ENCODE data around the gene CCDC69. TPM values are rescaled to one million over a fixed set of nuclear protein-coding genes. Genes with fewer than 3 reads are reported as not detected.
A peak's percentile ranks its signal among the peaks of the same experiment; 100 is the strongest.
"Not testable (repeated sequence)": the region's sequence is repeated elsewhere in the genome, so short reads cannot be mapped to it uniquely, and the experiment has no call there.

CCDC69 gene
- total RNA-seq, 1 donor from 2014 or later: 109 TPM

DNA sequence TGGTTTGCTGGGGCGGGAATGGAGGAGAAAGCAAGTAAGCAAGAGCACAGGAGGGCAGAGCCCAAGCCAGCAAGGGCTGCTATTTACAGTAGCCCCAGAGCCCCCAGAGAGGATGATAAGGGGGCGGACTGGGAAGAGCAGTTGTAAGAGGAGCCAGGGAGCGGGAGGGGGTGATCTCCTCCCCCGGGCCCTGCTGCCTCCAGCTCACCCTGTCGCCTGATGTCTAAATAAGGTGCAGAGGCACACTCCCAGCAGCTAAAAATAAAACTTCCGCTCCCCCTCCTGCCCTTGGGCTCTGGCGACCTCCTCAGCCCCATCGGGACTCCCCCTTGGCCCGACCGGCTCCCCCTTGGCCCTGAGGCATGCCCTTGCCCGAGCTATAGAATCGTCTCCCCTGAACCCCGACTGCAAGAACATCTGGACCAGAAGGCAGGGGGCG lies 14.4 kb upstream of the CCDC69 start:
- Mint-ChIP-seq H3K27me3 (no peaks in the 10 kb centered on the region), H3K4me1 (peaks cover 95% of the 10 kb centered on the region), H3K27ac (peak overlapping the region; percentile 83), H3K36me3 (ENCODE audit: low read depth) (no peaks in the 10 kb centered on the region), H3K4me3 (peak overlapping the region; percentile 77), H3K9me3 (no peaks in the 10 kb centered on the region)
- peak; percentile 53 for DNase-seq
- intact Hi-C loops (cut with micrococcal nuclease): loop anchor here (1.0 to 2.0 kb wide), 5 partner anchors 14 to 438 kb away; partner anchors contain the start of gene CCDC69
- ChIA-PET POLR2A (interaction anchor here (0.6 to 7.4 kb wide), 29 partner anchors 9 to 826 kb away, joined by 3 to 104 read pairs (median 4); partner anchors contain the start of genes ANXA6, CCDC69, CD74 and GM2A), CTCF (interaction anchor here (0.8 to 6.8 kb wide), 36 partner anchors 9 to 438 kb away, joined by 3 to 122 read pairs (median 6); partner anchors contain the start of genes CCDC69 and GM2A)
- peak; percentile 54 for ATAC-seq (ENCODE audit: low read depth)
- TF ChIP-seq, protein P1, sequence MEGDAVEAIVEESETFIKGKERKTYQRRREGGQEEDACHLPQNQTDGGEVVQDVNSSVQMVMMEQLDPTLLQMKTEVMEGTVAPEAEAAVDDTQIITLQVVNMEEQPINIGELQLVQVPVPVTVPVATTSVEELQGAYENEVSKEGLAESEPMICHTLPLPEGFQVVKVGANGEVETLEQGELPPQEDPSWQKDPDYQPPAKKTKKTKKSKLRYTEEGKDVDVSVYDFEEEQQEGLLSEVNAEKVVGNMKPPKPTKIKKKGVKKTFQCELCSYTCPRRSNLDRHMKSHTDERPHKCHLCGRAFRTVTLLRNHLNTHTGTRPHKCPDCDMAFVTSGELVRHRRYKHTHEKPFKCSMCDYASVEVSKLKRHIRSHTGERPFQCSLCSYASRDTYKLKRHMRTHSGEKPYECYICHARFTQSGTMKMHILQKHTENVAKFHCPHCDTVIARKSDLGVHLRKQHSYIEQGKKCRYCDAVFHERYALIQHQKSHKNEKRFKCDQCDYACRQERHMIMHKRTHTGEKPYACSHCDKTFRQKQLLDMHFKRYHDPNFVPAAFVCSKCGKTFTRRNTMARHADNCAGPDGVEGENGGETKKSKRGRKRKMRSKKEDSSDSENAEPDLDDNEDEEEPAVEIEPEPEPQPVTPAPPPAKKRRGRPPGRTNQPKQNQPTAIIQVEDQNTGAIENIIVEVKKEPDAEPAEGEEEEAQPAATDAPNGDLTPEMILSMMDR (IDR thresholded peaks at IDR 0.05): no peak

DNA sequence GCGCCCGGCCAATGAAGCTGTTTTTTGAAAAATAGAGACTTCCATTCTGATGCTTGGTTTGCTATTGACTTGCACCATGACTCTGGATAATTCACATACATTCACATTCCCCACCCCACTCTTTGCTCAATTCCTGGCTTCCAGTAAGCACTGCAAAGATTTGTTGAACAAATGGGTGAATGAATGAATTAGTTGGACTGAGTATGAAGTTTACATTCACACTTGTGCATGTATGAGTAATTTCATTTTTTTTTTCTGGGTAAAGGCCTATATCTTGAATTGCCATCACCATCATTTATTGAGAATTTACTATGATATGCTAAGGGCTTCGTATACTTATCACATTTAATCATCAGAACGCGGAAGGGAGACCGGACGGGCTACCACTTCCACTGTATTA lies 13.8 kb upstream of the CCDC69 start:
- H3K27me3 Mint-ChIP-seq: no peaks in the 10 kb centered on the region
- ATAC-seq (ENCODE audit: low read depth): no peak
- no peak for DNase-seq
- peaks cover 96% of the 10 kb centered on the region for H3K4me1 Mint-ChIP-seq
- H3K4me3 Mint-ChIP-seq: peak overlapping the region; percentile 77
- H3K9me3 Mint-ChIP-seq: no peaks in the 10 kb centered on the region
- peak overlapping the region; percentile 83 for H3K27ac Mint-ChIP-seq
- intact Hi-C loops (cut with micrococcal nuclease): loop anchor here (1.0 to 2.0 kb wide), 6 partner anchors 13 to 437 kb away; partner anchors contain the start of gene CCDC69
- no peaks in the 10 kb centered on the region for H3K36me3 Mint-ChIP-seq (ENCODE audit: low read depth)
- TF ChIP-seq, protein P1 (IDR thresholded peaks at IDR 0.05): no peak
- POLR2A ChIA-PET: interaction anchor here (0.6 to 7.4 kb wide), 22 partner anchors 10 to 825 kb away, joined by 3 to 104 read pairs (median 4); partner anchors contain the start of genes ANXA6, CCDC69, CD74 and GM2A
- CTCF ChIA-PET: interaction anchor here (0.9 to 6.8 kb wide), 26 partner anchors 8 to 437 kb away, joined by 3 to 122 read pairs (median 6); partner anchors contain the start of genes CCDC69 and GM2A

DNA sequence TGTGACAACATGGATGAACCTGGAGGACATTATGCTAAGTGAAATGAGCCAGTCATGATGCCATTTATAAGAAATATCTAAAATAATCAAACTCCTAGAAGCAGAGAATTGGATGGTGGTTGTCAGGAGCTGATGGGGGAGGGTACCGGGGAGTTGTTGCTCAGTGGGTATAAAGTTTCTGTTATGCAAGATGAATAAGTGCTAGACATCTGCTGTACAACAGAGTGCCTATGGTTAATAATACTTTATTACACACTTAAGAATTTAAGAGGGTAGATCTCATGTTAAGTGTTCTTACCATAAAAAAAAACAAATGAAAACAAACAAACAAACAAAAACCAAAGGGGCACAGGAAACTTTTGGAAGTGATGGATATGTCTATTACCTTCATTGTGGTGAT lies 13.0 kb upstream of the CCDC69 start:
- Mint-ChIP-seq H3K36me3 (ENCODE audit: low read depth) (no peaks in the 10 kb centered on the region), H3K27ac (peak overlapping the region; percentile 83), H3K9me3 (no peaks in the 10 kb centered on the region), H3K4me1 (peaks cover 96% of the 10 kb centered on the region), H3K27me3 (no peaks in the 10 kb centered on the region), H3K4me3 (no peak overlapping the region)
- CTCF ChIA-PET: interaction anchor here (2.2 to 6.8 kb wide), 9 partner anchors 13 to 121 kb away, joined by 10 to 122 read pairs (median 17); partner anchors contain the start of gene CCDC69
- intact Hi-C loops (cut with micrococcal nuclease): loop anchor here (1.0 kb wide), 1 partner anchor 61 kb away; no protein-coding TSS in a partner anchor
- ATAC-seq (ENCODE audit: low read depth) (no peak), DNase-seq (no peak)
- TF ChIP-seq, protein P1 (IDR thresholded peaks at IDR 0.05): no peak
- POLR2A ChIA-PET: interaction anchor here (0.9 to 7.4 kb wide), 6 partner anchors 13 to 124 kb away, joined by 9 to 104 read pairs (median 30); partner anchors contain the start of genes CCDC69 and GM2A

DNA sequence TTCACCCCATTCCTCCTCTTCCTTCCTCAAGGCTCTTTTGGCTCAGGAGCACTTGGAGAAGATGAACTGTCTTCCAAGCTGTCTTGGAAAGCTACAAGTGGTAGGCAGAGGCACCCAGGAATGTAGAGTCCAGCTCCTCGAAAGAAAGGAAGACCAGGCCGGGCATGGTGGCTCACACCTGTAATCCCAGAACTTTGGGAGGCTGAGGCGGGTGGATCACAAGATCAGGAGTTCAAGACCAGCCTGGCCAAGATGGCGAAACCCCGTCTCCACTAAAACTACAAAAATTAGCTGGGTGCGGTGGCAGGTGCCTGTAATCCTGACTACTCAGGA lies 11.3 kb upstream of the CCDC69 start:
- Mint-ChIP-seq H3K4me1 (peaks cover 89% of the 10 kb centered on the region), H3K27ac (peak overlapping the region; percentile 89), H3K4me3 (peak overlapping the region; percentile 9)
- H3K9me3 Mint-ChIP-seq; DNase-seq; H3K27me3 Mint-ChIP-seq; H3K36me3 Mint-ChIP-seq (ENCODE audit: low read depth); intact Hi-C loops (cut with micrococcal nuclease); ATAC-seq (ENCODE audit: low read depth): not testable (repeated sequence)
- ChIA-PET POLR2A (interaction anchor here (0.7 to 3.8 kb wide), 7 partner anchors 12 to 125 kb away, joined by 3 to 63 read pairs (median 10); partner anchors contain the start of genes CCDC69 and GM2A), CTCF (interaction anchor here (1.0 to 3.2 kb wide), 9 partner anchors 12 to 120 kb away, joined by 3 to 26 read pairs (median 4); partner anchors contain the start of genes CCDC69 and GM2A)

DNA sequence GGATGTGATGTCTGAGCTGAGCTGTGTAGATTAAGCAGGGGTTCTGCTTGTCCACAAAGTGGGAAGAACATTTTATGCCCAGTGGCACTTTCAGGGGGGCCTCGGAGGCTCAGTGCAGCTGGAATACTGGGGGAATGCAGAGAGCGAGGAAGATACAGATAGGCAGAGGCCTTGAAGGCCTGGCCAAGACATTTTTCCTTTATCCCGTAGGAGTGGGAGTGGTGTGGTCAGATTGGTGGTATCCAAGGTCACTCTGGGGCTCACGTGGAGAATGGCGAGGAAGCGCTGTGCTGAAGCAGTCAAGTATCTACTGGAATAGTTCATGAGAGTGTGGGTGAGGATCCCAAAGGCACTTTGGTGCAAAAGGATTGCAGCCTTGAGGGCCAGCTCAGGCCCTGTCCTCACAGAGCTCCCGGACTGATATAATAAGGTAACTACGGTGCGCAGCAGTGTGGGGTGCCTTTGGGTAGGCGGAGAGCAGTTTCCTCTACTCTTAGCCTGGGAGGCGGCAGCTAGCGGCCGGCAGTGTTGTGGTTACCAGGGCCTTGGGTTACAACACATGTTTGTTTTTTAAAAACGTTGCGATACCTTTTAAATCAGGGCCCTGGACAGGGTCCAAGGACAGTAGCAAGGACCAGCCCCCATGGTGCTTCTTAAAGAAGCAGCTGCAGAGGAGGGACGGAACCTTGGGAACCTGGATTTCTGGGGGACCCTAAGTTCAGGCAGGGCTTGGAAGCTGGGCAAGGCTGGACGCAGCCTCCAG lies 10.8 kb upstream of the CCDC69 start:
- intact Hi-C loops (cut with micrococcal nuclease): loop anchor here (1.0 kb wide), 1 partner anchor 10 kb away; the partner anchor contains the start of gene CCDC69
- H3K4me1 Mint-ChIP-seq: peaks cover 87% of the 10 kb centered on the region
- H3K27ac Mint-ChIP-seq: peak overlapping the region; percentile 89
- no peaks in the 10 kb centered on the region for H3K36me3 Mint-ChIP-seq (ENCODE audit: low read depth)
- DNase-seq (no peak), ATAC-seq (ENCODE audit: low read depth) (peak; percentile 45)
- POLR2A ChIA-PET: interaction anchor here (0.6 to 3.8 kb wide), 11 partner anchors 12 to 221 kb away, joined by 3 to 63 read pairs (median 4); partner anchors contain the start of genes CCDC69 and GM2A
- peak overlapping the region; percentile 62 for H3K4me3 Mint-ChIP-seq
- CTCF ChIA-PET: interaction anchor here (1.0 to 3.2 kb wide), 9 partner anchors 11 to 119 kb away, joined by 3 to 26 read pairs (median 4); partner anchors contain the start of genes CCDC69 and GM2A
- H3K27me3 Mint-ChIP-seq: no peaks in the 10 kb centered on the region
- TF ChIP-seq, protein P1 (IDR thresholded peaks at IDR 0.05): no peak
- H3K9me3 Mint-ChIP-seq: no peaks in the 10 kb centered on the region

Measured in activated B cell treated with CpG ODN at 0.5 μM for 24 hours (primary cell).